Erythroblast (primary cell): ENCODE measurements around the gene ARMH2.

ENCODE experiments used
- DNase-seq, 2 experiments: peaks; one replicate each; lab custom pipeline; 2025; lab: John Stamatoyannopoulos, UW
- GATA1 ChIP-seq: IDR thresholded peaks from 2 replicates; pipeline ENCODE4 v1.6.1; 2011; ENCODE audit warnings: low read depth, mild to moderate bottlenecking, control low read depth, low read length, moderate library complexity
- POLR2A ChIP-seq: IDR thresholded peaks from 2 replicates; pipeline ENCODE4 v1.6.1; 2011; ENCODE audit warnings: mild to moderate bottlenecking, low read length

Gene ARMH2

DNA sequence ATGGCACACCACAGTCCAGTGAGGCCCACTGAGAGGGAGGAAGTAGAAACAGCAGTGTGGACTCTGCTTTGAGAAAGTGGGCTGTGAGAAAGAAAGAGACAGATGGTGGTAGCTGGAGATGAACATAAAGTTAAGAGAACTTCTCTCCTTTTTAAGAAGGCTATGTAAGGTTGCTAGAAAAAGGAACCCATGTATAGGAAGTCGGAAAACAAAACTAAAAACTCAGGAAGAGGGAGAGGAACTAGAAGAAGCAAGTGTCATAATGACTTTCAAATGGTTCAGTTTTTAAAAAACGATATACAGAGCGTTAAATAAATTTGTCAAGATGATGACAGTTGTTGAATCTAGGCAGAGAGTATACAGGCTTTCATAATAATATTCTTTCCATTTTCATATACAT lies 49.4 kb downstream of the ARMH2 start:
- no peak for TF ChIP-seq POLR2A
- TF ChIP-seq GATA1: no peak
- DNase-seq: no peak
